ENCODE measurements around the gene LITAFD. TPM values are rescaled to one million over a fixed set of nuclear protein-coding genes. Genes with fewer than 3 reads are reported as not detected.

The LITAFD gene
- total and polyA plus RNA-seq, 10 of the 15 experiments (the other 5 are each of a cell fraction or from before 2014, with no cell fraction given) = not detected

- in situ Hi-C loops (cut with MboI) = no loop called here
- no TSS peak for BruUV-seq (replicated peaks)
- no peak for DNase-seq (ENCODE audit: low read depth, low spot score)
- intact Hi-C loops (cut with micrococcal nuclease; ENCODE audit: unreplicated experiment) = no loop called here
- ChIA-PET CTCF (interaction anchor here (1.2 to 5.4 kb wide), 3 partner anchors 81 to 216 kb away, joined by 3 to 72 read pairs (median 13); partner anchors contain the start of genes PMM2 and TMEM186), RAD21 (ENCODE audit: unreplicated experiment) (interaction anchor here (1.1 to 3.8 kb wide), 3 partner anchors 9 to 216 kb away, joined by 3 to 32 read pairs (median 3); partner anchors contain the start of gene CARHSP1), POLR2A (no interaction called here), SMC1A (ENCODE audit: uncharacterized antibody, unreplicated experiment) (interaction anchor here (2.4 to 5.6 kb wide), 3 partner anchors 13 to 305 kb away, joined by 6 to 37 read pairs (median 16); no protein-coding TSS in a partner anchor)
- no peak overlapping the region for H3K4me2 ChIP-seq (ENCODE audit: control insufficient read depth, insufficient read depth)
- H3K9me3 ChIP-seq (replicated peaks; ENCODE audit: control insufficient read depth, insufficient read depth, low read length) = no peaks in the 10 kb centered on the region
- no peak overlapping the region for H2AFZ ChIP-seq (ENCODE audit: control insufficient read depth, low read depth, low read length)
- TF ChIP-seq PML (IDR thresholded peaks at IDR 0.05; ENCODE audit: low read length) (no peak), ATF2 (IDR thresholded peaks at IDR 0.05; ENCODE audit: low read length) (no peak), SREBF1 (IDR thresholded peaks at IDR 0.05; ENCODE audit: low read length) (no peak), USF1 (IDR thresholded peaks at IDR 0.05; ENCODE audit: borderline replicate concordance, extremely low read length, insufficient read depth, low read depth, low read length) (no peak), SUZ12 (IDR thresholded peaks at IDR 0.05; ENCODE audit: unreplicated experiment) (no peak), ASH2L (IDR thresholded peaks at IDR 0.05; ENCODE audit: borderline replicate concordance, low read depth) (no peak), RAD21 (IDR thresholded peaks at IDR 0.05; ENCODE audit: insufficient read depth, low read depth, low read length) (no peak), HCFC1 (IDR thresholded peaks at IDR 0.05; ENCODE audit: low read length) (no peak)
- TF ChIP-seq, protein P1, sequence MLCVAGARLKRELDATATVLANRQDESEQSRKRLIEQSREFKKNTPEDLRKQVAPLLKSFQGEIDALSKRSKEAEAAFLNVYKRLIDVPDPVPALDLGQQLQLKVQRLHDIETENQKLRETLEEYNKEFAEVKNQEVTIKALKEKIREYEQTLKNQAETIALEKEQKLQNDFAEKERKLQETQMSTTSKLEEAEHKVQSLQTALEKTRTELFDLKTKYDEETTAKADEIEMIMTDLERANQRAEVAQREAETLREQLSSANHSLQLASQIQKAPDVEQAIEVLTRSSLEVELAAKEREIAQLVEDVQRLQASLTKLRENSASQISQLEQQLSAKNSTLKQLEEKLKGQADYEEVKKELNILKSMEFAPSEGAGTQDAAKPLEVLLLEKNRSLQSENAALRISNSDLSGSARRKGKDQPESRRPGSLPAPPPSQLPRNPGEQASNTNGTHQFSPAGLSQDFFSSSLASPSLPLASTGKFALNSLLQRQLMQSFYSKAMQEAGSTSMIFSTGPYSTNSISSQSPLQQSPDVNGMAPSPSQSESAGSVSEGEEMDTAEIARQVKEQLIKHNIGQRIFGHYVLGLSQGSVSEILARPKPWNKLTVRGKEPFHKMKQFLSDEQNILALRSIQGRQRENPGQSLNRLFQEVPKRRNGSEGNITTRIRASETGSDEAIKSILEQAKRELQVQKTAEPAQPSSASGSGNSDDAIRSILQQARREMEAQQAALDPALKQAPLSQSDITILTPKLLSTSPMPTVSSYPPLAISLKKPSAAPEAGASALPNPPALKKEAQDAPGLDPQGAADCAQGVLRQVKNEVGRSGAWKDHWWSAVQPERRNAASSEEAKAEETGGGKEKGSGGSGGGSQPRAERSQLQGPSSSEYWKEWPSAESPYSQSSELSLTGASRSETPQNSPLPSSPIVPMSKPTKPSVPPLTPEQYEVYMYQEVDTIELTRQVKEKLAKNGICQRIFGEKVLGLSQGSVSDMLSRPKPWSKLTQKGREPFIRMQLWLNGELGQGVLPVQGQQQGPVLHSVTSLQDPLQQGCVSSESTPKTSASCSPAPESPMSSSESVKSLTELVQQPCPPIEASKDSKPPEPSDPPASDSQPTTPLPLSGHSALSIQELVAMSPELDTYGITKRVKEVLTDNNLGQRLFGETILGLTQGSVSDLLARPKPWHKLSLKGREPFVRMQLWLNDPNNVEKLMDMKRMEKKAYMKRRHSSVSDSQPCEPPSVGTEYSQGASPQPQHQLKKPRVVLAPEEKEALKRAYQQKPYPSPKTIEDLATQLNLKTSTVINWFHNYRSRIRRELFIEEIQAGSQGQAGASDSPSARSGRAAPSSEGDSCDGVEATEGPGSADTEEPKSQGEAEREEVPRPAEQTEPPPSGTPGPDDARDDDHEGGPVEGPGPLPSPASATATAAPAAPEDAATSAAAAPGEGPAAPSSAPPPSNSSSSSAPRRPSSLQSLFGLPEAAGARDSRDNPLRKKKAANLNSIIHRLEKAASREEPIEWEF (IDR thresholded peaks at IDR 0.05; ENCODE audit: insufficient replicate concordance, low read depth, low read length) = no peak
- 42% methylated on average over 8 of the region's 8 CpGs for WGBS (ENCODE audit: insufficient coverage, insufficient replicate concordance, low lambda C conversion rate, missing lambda C conversion rate)
- H3K36me3 ChIP-seq (ENCODE audit: control insufficient read depth in 2 of 2, insufficient read depth in 2 of 2, low read length in 1 of 2) = no peaks in the 10 kb centered on the region
- H4K20me1 ChIP-seq (ENCODE audit: control insufficient read depth, insufficient read depth) = no peaks in the 10 kb centered on the region
- peaks cover 6% of the 10 kb centered on the region for H3K4me1 ChIP-seq (ENCODE audit: control insufficient read depth, insufficient read depth, low read length)
- no peak overlapping the region for H3K9ac ChIP-seq (ENCODE audit: control insufficient read depth, insufficient read depth, low read length)
- H3K27ac ChIP-seq (ENCODE audit: control insufficient read depth, insufficient read depth) = no peak overlapping the region
- ATAC-seq = no peak
- no peaks in the 10 kb centered on the region for H3K27me3 ChIP-seq (replicated peaks in 1 of 2; ENCODE audit: control insufficient read depth in 2 of 2, insufficient read depth in 2 of 2, low read length in 1 of 2)
- FAIRE-seq = no peak
- H3K79me2 ChIP-seq (ENCODE audit: control insufficient read depth, insufficient read depth, low read length) = no peaks in the 10 kb centered on the region
- no peak overlapping the region for H3K4me3 ChIP-seq
Measured at GRCh38 chr16:8877894-8878522, 4.1 kb upstream of the LITAFD start.
